Right cardiac atrium (tissue), 5 donors: Measurements from ENCODE around the gene TLCD4. TPM values are rescaled to one million over a fixed set of nuclear protein-coding genes. Genes with fewer than 3 reads are reported as not detected.

Source experiments
- ATAC-seq, 2 donors: fragments of 200-7000 bp; cut with Tn5 transposase; one replicate each; pipeline versions ENCODE4 v1.8.0 to v1.9.1; 2020; ENCODE audit warnings: moderate library complexity in 2 of 2, mild to moderate bottlenecking in 1 of 2
- DNase-seq, 3 donors: peaks; one replicate each; pipeline ENCODE4 v3.0.0-alpha.2; 2020
- H3K27ac ChIP-seq: one replicate; pipeline ENCODE4 v1.5.1; 2013; ENCODE audit warnings: mild to moderate bottlenecking, low read length, control low read depth, moderate library complexity
- H3K27me3 ChIP-seq: one replicate; pipeline ENCODE4 v1.6.1; 2013; ENCODE audit not compliant: control insufficient read depth, insufficient read depth
- H3K4me1 ChIP-seq: one replicate; pipeline ENCODE4 v1.6.1; 2013; ENCODE audit warnings: low read length; ENCODE audit not compliant: control insufficient read depth, insufficient read depth
- H3K4me3 ChIP-seq: one replicate; pipeline ENCODE4 v1.5.1; 2013; ENCODE audit warnings: low read length, control low read depth
- H3K9me3 ChIP-seq: one replicate; pipeline ENCODE4 v1.6.1; 2013; ENCODE audit warnings: low read length; ENCODE audit not compliant: control insufficient read depth
- WGBS: extraction: QIAGEN DNeasy Blood & Tissue Kit; methylation state at CpG from one replicate; pipeline ENCODE4 v1.1.7; 2013; 5-methylcytosine and 5-hydroxymethylcytosine counted together
- intact Hi-C, 4 donors: fragments of 100-400 bp; cut with DNase I; formaldehyde crosslinking; loops; one replicate each; pipeline versions ENCODE4 v1.11.0 to v1.14.0; 2022 to 2023
- polyA plus RNA-seq: library from polyadenylated mRNA; stranded (reverse); fragments of 200-250 nt; gene quantifications from one replicate; pipeline ENCODE4 v1.2.3, GENCODE V29; 2013
- total RNA-seq, 4 donors: library from RNA; stranded (reverse); fragmentation: NEBNext Ultra II Directional; extraction: Animal tissue kit (Norgen Biotek cat#: 25700); gene quantifications; one replicate each; pipeline ENCODE4 v1.2.1, GENCODE V29; 2021
- donor health status: healthy with polysubstance abuse.
- donor health status: DM: no; HTN: yes; CAD: no.
- donor health status: DM: no; HTN: no; CAD: no.
- donor health status: DM: no; HTN: yes; CAD: no; lungs with severe emphysema.
- donor health status: DM: yes; HTN: yes; CAD: no.

TLCD4 gene
- total and polyA plus RNA-seq, 5 donors = 18.2 to 91.6 (median 74.8) TPM

- ATAC-seq (no peak), DNase-seq (no peak)
- Histone ChIP-seq H3K27me3 (no peaks in the 10 kb centered on the region), H3K9me3 (no peaks in the 10 kb centered on the region), H3K4me3 (no peak overlapping the region), H3K27ac (no peak overlapping the region), H3K4me1 (no peaks in the 10 kb centered on the region)
- WGBS = 29% methylated on average over 2 of the region's 2 CpGs
- intact Hi-C loops = no loop called here
Observed at GRCh38 chr1:95094923-95095322, 22.2 kb upstream of the TLCD4 start.

GRCh38 chr1:95095833-95096217 is 21.3 kb upstream of the TLCD4 start:
- no peaks in the 10 kb centered on the region for H3K4me1 ChIP-seq
- no peak overlapping the region for H3K4me3 ChIP-seq
- intact Hi-C loops = no loop called here
- H3K27ac ChIP-seq = no peak overlapping the region
- WGBS = 64% methylated on average over 2 of the region's 2 CpGs
- no peaks in the 10 kb centered on the region for H3K27me3 ChIP-seq
- DNase-seq = no peak
- ATAC-seq = no peak
- H3K9me3 ChIP-seq = no peaks in the 10 kb centered on the region

GRCh38 chr1:95096218-95096841 is 20.8 kb upstream of the TLCD4 start:
- intact Hi-C loops = no loop called here
- no peak overlapping the region for H3K27ac ChIP-seq
- H3K4me1 ChIP-seq = no peaks in the 10 kb centered on the region
- no peaks in the 10 kb centered on the region for H3K9me3 ChIP-seq
- ATAC-seq = no peak
- H3K27me3 ChIP-seq = no peaks in the 10 kb centered on the region
- 82% methylated on average over 6 of the region's 6 CpGs for WGBS
- no peak for DNase-seq
- H3K4me3 ChIP-seq = no peak overlapping the region

GRCh38 chr1:95097426-95097825 is 19.7 kb upstream of the TLCD4 start:
- Histone ChIP-seq H3K4me3 (no peak overlapping the region), H3K27me3 (no peaks in the 10 kb centered on the region), H3K4me1 (no peaks in the 10 kb centered on the region), H3K9me3 (no peaks in the 10 kb centered on the region), H3K27ac (no peak overlapping the region)
- DNase-seq (no peak), ATAC-seq (no peak)
- WGBS = 90% methylated on average over 4 of the region's 4 CpGs
- intact Hi-C loops = no loop called here

- Histone ChIP-seq H3K27ac (no peak overlapping the region), H3K27me3 (no peaks in the 10 kb centered on the region), H3K4me3 (no peak overlapping the region), H3K4me1 (no peaks in the 10 kb centered on the region), H3K9me3 (no peaks in the 10 kb centered on the region)
- intact Hi-C loops = no loop called here
- no peak for ATAC-seq
- 78% methylated on average over 4 of the region's 4 CpGs for WGBS
- DNase-seq = no peak
Observed at GRCh38 chr1:95098196-95098595, 19.0 kb upstream of the TLCD4 start.

GRCh38 chr1:95108792-95109191 is 8.4 kb upstream of the TLCD4 start:
- Histone ChIP-seq H3K27ac (no peak overlapping the region), H3K4me3 (no peak overlapping the region), H3K4me1 (peaks cover 2% of the 10 kb centered on the region), H3K9me3 (no peaks in the 10 kb centered on the region), H3K27me3 (no peaks in the 10 kb centered on the region)
- intact Hi-C loops = no loop called here
- DNase-seq = no peak
- WGBS = 94% methylated on average over 2 of the region's 2 CpGs
- ATAC-seq = no peak

GRCh38 chr1:95111014-95111413 is 6.1 kb upstream of the TLCD4 start:
- ATAC-seq (no peak), DNase-seq (no peak)
- Histone ChIP-seq H3K4me3 (no peak overlapping the region), H3K9me3 (no peaks in the 10 kb centered on the region), H3K4me1 (peaks cover 2% of the 10 kb centered on the region), H3K27me3 (no peaks in the 10 kb centered on the region), H3K27ac (no peak overlapping the region)
- intact Hi-C loops = loop anchor here in 1 of 4 donors (10.0 kb wide), 1 partner anchor 124 kb away; the partner anchor contains the start of gene RWDD3
- 96% methylated on average over 1 of the region's 1 CpG for WGBS

- no peaks in the 10 kb centered on the region for H3K9me3 ChIP-seq
- peaks cover 2% of the 10 kb centered on the region for H3K4me1 ChIP-seq
- H3K4me3 ChIP-seq = no peak overlapping the region
- H3K27ac ChIP-seq = no peak overlapping the region
- 97% methylated on average over 1 of the region's 1 CpG for WGBS
- intact Hi-C loops = loop anchor here in 1 of 4 donors (10.0 kb wide), 1 partner anchor 121 kb away; the partner anchor contains the start of gene RWDD3
- H3K27me3 ChIP-seq = no peaks in the 10 kb centered on the region
- ATAC-seq (no peak), DNase-seq (no peak)
Observed at GRCh38 chr1:95113684-95114083, 3.5 kb upstream of the TLCD4 start.

- Histone ChIP-seq H3K4me1 (peaks cover 4% of the 10 kb centered on the region), H3K4me3 (no peak overlapping the region), H3K27ac (no peak overlapping the region), H3K9me3 (no peaks in the 10 kb centered on the region), H3K27me3 (no peaks in the 10 kb centered on the region)
- ATAC-seq = no peak
- DNase-seq = no peak
- 86% methylated on average over 3 of the region's 3 CpGs for WGBS
- intact Hi-C loops = loop anchor here in 2 of 4 donors (5.0 to 10.0 kb wide), 2 partner anchors 117 to 119 kb away; partner anchors contain the start of gene RWDD3 (in 2 of the 2)
Observed at GRCh38 chr1:95115708-95116137, 1.4 kb upstream of the TLCD4 start.

GRCh38 chr1:95116580-95117206 is 462 bp upstream of the TLCD4 start:
- peak; percentile 42 to 78 (median 74) for DNase-seq
- Histone ChIP-seq H3K9me3 (no peaks in the 10 kb centered on the region), H3K4me3 (peak overlapping the region; percentile 96), H3K27ac (peak overlapping the region; percentile 85), H3K27me3 (no peaks in the 10 kb centered on the region), H3K4me1 (peaks cover 2% of the 10 kb centered on the region)
- under 1% methylated on average over 17 of the region's 17 CpGs for WGBS
- intact Hi-C loops = loop anchor here in 2 of 4 donors (5.0 to 10.0 kb wide), 2 partner anchors 116 to 118 kb away; partner anchors contain the start of gene RWDD3 (in 2 of the 2)
- peak; percentile 82 to 84 for ATAC-seq

- H3K27me3 ChIP-seq = no peaks in the 10 kb centered on the region
Observed at GRCh38 chr1:95118067-95118499, 928 bp downstream of the TLCD4 start.

More at GRCh38 chr1:95118067-95118499, 928 bp downstream of the TLCD4 start:
- peak overlapping the region; percentile 85 for H3K27ac ChIP-seq
- intact Hi-C loops = loop anchor here in 2 of 4 donors (5.0 to 10.0 kb wide), 2 partner anchors 114 to 117 kb away; partner anchors contain the start of gene RWDD3 (in 2 of the 2)
- H3K4me1 ChIP-seq = peaks cover 2% of the 10 kb centered on the region
- peak overlapping the region; percentile 96 for H3K4me3 ChIP-seq
- DNase-seq (peak in 1 of 3 donors; percentile 76), ATAC-seq (peak; percentile 4)
- no peaks in the 10 kb centered on the region for H3K9me3 ChIP-seq
- 17% methylated on average over 10 of the region's 10 CpGs for WGBS
